Neural cell (in vitro differentiated cells): Measurements from ENCODE around the gene NECTIN2. TPM values are rescaled to one million over a fixed set of nuclear protein-coding genes. Genes with fewer than 3 reads are reported as not detected.
A peak's percentile ranks its signal among the peaks of the same experiment; 100 is the strongest.

Experiments used
- H2AFZ ChIP-seq: fragments of 200-600, 300-800 bp; sonication (generic), shearing (Covaris generic); 2 replicates; pipeline ENCODE4 v1.6.0; 2014; ENCODE audit warnings: low read depth, mild to moderate bottlenecking, antibody characterized with exemption, low read length, moderate library complexity
- H3F3A ChIP-seq: fragments of 200-600 bp; shearing (Covaris generic); 2 replicates; pipeline ENCODE4 v1.6.1; 2016; ENCODE audit warnings: mild to moderate bottlenecking, moderate library complexity, mixed read lengths, antibody characterized with exemption, low read length; ENCODE audit not compliant: insufficient read depth, poor library complexity, severe bottlenecking
- H3K27ac ChIP-seq: fragments of 200-600, 300-800 bp; sonication (generic), shearing (Covaris generic); 2 replicates; pipeline ENCODE4 v1.5.1; 2014; ENCODE audit warnings: mild to moderate bottlenecking, low read length, moderate library complexity
- H3K27me3 ChIP-seq: fragments of 300-800, 200-600 bp; sonication (generic), shearing (Covaris generic); 2 replicates; pipeline ENCODE4 v1.6.0; 2014; ENCODE audit warnings: mild to moderate bottlenecking, low read depth, low read length, moderate library complexity; ENCODE audit not compliant: insufficient read depth
- H3K36me3 ChIP-seq: fragments of 300-800, 200-600 bp; sonication (generic), shearing (Covaris generic); 2 replicates; pipeline ENCODE4 v1.5.1; 2014; ENCODE audit warnings: mild to moderate bottlenecking, antibody characterized with exemption, low read length, moderate library complexity; ENCODE audit not compliant: insufficient read depth
- H3K4me2 ChIP-seq: fragments of 300-800, 200-600 bp; sonication (generic), shearing (Covaris generic); 2 replicates; pipeline ENCODE4 v1.6.0; 2014; ENCODE audit warnings: mild to moderate bottlenecking, low read length
- H3K4me3 ChIP-seq: fragments of 300-800, 200-600 bp; sonication (generic), shearing (Covaris generic); 2 replicates; pipeline ENCODE4 v1.5.1; 2014; ENCODE audit warnings: mild to moderate bottlenecking, low read length, moderate library complexity
- H3K79me2 ChIP-seq: fragments of 200-600 bp; shearing (Covaris generic); replicated peaks from 2 replicates; pipeline ENCODE4 v1.6.0; 2014; ENCODE audit warnings: mild to moderate bottlenecking, low read length, moderate library complexity; ENCODE audit not compliant: insufficient read depth
- H3K9ac ChIP-seq: fragments of 300-800, 200-600 bp; sonication (generic), shearing (Covaris generic); 2 replicates; pipeline ENCODE4 v1.6.1; 2016; ENCODE audit warnings: mild to moderate bottlenecking, low read length, mixed read lengths
- H3K9me2 ChIP-seq: fragments of 200-600 bp; shearing (Covaris generic); 2 replicates; pipeline ENCODE4 v1.6.1; 2016; ENCODE audit warnings: mild to moderate bottlenecking, low read length, mixed read lengths; ENCODE audit not compliant: insufficient read depth
- H3K9me3 ChIP-seq: fragments of 200-600, 300-800 bp; sonication (generic), shearing (Covaris generic); 2 replicates; pipeline ENCODE4 v1.6.1; 2016; ENCODE audit warnings: mild to moderate bottlenecking, mixed run types, low read length, moderate library complexity, mixed read lengths
- H4K20me1 ChIP-seq: fragments of 200-600 bp; shearing (Covaris generic); 2 replicates; pipeline ENCODE4 v1.6.1; 2016; ENCODE audit warnings: mild to moderate bottlenecking, mixed run types; ENCODE audit not compliant: insufficient read depth
- CTCF ChIP-seq: fragments of 450-650 bp; IDR thresholded peaks from 2 replicates; pipeline ENCODE4 v1.5.1; 2014; ENCODE audit warnings: antibody characterized with exemption, mild to moderate bottlenecking, moderate library complexity; ENCODE audit not compliant: poor library complexity, severe bottlenecking
- EP300 ChIP-seq: fragments of 450-650 bp; conservative IDR thresholded peaks from 2 replicates; pipeline ENCODE4 v1.6.1; 2014; ENCODE audit warnings: antibody characterized with exemption, mild to moderate bottlenecking, moderate library complexity; ENCODE audit not compliant: poor library complexity, severe bottlenecking
- EZH2 ChIP-seq: fragments of 200-600, 300-800 bp; shearing (Covaris generic), sonication (generic); IDR thresholded peaks from 2 replicates; pipeline ENCODE4 v1.6.1; 2014; ENCODE audit warnings: antibody characterized with exemption, low read length, borderline replicate concordance, mild to moderate bottlenecking; ENCODE audit not compliant: insufficient read depth, poor library complexity, severe bottlenecking
- MXI1 ChIP-seq: fragments of 450-650 bp; conservative IDR thresholded peaks from 2 replicates; pipeline ENCODE4 v1.6.1; 2014; ENCODE audit warnings: antibody characterized with exemption, mild to moderate bottlenecking; ENCODE audit not compliant: poor library complexity, severe bottlenecking
- POLR2AphosphoS5 ChIP-seq: IDR thresholded peaks from 2 replicates; pipeline ENCODE4 v1.6.1; 2012
- RAD21 ChIP-seq: fragments of 450-650 bp; conservative IDR thresholded peaks from 2 replicates; pipeline ENCODE4 v1.6.1; 2014; ENCODE audit warnings: antibody characterized with exemption, mild to moderate bottlenecking, moderate library complexity
- SMC3 ChIP-seq: fragments of 450-650 bp; conservative IDR thresholded peaks from 2 replicates; pipeline ENCODE4 v1.6.1; 2014; ENCODE audit warnings: antibody characterized with exemption, mild to moderate bottlenecking, moderate library complexity; ENCODE audit not compliant: poor library complexity
- TAF1 ChIP-seq: IDR thresholded peaks from 2 replicates; pipeline ENCODE4 v1.6.1; 2012; ENCODE audit warnings: low read depth
- polyA plus RNA-seq: library from polyadenylated mRNA; depleted of rRNA; stranded (reverse); fragments of >200 nt; gene quantifications from 2 replicates; pipeline ENCODE4 v1.2.3, GENCODE V29; 2014
- TF ChIP-seq, protein P1 (sequence below): IDR thresholded peaks from 2 replicates; pipeline ENCODE4 v1.6.1; 2012; ENCODE audit warnings: borderline replicate concordance

The NECTIN2 gene
- polyA plus RNA-seq, 1 donor from 2014 or later: 33.2 TPM

DNA sequence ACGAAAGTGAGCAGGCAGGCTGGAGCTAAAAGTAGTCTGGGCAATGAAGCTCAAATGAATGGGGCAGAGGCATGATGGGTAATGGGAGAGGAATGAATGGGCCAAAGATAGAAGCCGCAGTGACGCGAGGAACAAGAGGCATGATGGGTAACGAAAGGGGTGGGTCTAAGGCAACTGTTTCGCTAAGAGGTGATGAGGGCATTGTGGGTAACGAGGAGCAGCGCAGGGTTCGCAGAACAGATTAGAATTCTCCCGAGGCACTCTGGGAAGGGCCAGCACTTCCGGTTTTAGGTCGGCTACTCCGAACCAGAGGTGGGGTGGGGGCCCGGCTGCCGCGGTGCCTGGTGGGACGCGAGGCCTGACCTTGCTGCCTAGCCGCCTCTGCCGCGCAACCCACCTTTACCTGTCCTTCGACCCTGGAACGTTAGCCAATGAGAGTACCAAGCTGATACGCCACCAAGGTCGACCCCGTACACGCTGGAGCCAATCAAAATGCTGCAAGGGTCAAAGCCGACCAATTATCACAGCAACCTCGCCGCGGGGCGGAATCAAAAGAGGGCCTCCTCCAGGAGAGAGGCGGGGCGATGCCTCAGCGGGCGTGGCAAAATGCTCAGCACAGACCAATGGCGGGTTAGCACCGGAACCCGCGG, 44.4 kb downstream of the NECTIN2 start:
- peak overlapping the region; percentile 78 for H2AFZ ChIP-seq
- no peaks in the 10 kb centered on the region for H3F3A ChIP-seq
- no peaks in the 10 kb centered on the region for H3K36me3 ChIP-seq
- peaks cover 13% of the 10 kb centered on the region for H3K79me2 ChIP-seq
- TF ChIP-seq POLR2AphosphoS5: peak; percentile 96
- TF ChIP-seq, protein P1, sequence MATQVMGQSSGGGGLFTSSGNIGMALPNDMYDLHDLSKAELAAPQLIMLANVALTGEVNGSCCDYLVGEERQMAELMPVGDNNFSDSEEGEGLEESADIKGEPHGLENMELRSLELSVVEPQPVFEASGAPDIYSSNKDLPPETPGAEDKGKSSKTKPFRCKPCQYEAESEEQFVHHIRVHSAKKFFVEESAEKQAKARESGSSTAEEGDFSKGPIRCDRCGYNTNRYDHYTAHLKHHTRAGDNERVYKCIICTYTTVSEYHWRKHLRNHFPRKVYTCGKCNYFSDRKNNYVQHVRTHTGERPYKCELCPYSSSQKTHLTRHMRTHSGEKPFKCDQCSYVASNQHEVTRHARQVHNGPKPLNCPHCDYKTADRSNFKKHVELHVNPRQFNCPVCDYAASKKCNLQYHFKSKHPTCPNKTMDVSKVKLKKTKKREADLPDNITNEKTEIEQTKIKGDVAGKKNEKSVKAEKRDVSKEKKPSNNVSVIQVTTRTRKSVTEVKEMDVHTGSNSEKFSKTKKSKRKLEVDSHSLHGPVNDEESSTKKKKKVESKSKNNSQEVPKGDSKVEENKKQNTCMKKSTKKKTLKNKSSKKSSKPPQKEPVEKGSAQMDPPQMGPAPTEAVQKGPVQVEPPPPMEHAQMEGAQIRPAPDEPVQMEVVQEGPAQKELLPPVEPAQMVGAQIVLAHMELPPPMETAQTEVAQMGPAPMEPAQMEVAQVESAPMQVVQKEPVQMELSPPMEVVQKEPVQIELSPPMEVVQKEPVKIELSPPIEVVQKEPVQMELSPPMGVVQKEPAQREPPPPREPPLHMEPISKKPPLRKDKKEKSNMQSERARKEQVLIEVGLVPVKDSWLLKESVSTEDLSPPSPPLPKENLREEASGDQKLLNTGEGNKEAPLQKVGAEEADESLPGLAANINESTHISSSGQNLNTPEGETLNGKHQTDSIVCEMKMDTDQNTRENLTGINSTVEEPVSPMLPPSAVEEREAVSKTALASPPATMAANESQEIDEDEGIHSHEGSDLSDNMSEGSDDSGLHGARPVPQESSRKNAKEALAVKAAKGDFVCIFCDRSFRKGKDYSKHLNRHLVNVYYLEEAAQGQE: peak; percentile 93
- TF ChIP-seq RAD21: no peak
- TF ChIP-seq SMC3: no peak
- no peak for TF ChIP-seq CTCF
- TF ChIP-seq TAF1: peak; percentile 98
- peak; percentile 41 for TF ChIP-seq MXI1
- TF ChIP-seq EP300: peak; percentile 81
- no peak for TF ChIP-seq EZH2
- H3K27me3 ChIP-seq: no peaks in the 10 kb centered on the region
- H4K20me1 ChIP-seq: no peaks in the 10 kb centered on the region
- H3K9me2 ChIP-seq: no peaks in the 10 kb centered on the region
- H3K4me2 ChIP-seq: peak overlapping the region; percentile 87
- H3K27ac ChIP-seq: peak overlapping the region; percentile 94
- peak overlapping the region; percentile 72 for H3K9ac ChIP-seq
- H3K9me3 ChIP-seq: no peaks in the 10 kb centered on the region
- H3K4me3 ChIP-seq: peak overlapping the region; percentile 62

DNA sequence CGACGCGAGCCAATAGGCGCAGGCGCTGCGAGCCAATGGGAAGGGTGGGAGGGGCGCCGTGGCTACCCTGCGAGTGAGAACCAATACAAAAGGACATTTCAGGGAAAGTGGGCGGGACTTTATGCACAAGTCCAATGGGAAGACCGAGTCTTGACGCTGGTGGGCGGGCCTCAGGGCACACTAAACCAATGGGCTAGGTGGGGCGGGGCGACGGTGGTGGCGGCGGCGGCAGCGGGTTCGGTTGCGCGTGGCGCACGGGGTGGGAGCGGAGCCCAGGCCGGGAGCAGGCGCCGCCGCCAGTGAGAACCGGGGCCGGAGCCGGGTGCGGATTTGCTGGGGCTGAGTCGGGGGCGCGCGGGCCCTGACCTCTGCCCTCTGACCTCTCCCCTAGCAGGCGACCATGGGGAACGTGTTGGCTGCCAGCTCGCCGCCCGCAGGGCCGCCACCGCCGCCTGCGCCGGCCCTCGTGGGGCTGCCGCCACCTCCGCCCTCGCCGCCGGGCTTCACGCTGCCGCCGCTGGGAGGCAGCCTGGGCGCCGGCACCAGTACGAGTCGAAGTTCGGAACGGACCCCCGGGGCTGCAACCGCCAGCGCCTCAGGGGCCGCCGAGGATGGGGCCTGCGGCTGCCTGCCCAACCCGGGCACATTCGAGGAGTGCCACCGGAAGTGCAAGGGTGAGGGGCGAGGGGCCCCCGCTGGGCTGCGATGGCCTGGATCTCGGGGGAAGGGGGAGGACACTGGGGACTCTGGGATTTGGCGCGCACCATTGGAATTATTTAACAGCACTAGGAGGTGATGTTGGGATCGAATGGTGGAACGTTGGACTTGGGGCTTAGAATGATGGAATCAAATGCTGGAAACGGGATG, 45.2 kb downstream of the NECTIN2 start, which contains the start of gene TOMM40:
Gene TOMM40, plus strand, starts transcription at position 239 of the 867 bp plus-strand sequence. Its CDS starts 162 bp downstream, at position 401.
- H3K36me3 ChIP-seq: no peaks in the 10 kb centered on the region
- H3K79me2 ChIP-seq: peaks cover 13% of the 10 kb centered on the region
- peak within 1 kb of the TSS; percentile 78 for H2AFZ ChIP-seq
- no peaks in the 10 kb centered on the region for H3F3A ChIP-seq
- H3K4me3 ChIP-seq: peak within 1 kb of the TSS; percentile 80
- no peaks in the 10 kb centered on the region for H3K27me3 ChIP-seq
- H3K4me2 ChIP-seq: peak within 1 kb of the TSS; percentile 97
- H3K9ac ChIP-seq: peak within 1 kb of the TSS; percentile 72
- no peaks in the 10 kb centered on the region for H4K20me1 ChIP-seq
- no peaks in the 10 kb centered on the region for H3K9me3 ChIP-seq
- TF ChIP-seq EZH2: no peak
- peak; percentile 48 for TF ChIP-seq CTCF
- peak; percentile 36 for TF ChIP-seq RAD21
- no peak for TF ChIP-seq EP300
- peak; percentile 98 for TF ChIP-seq MXI1
- TF ChIP-seq, protein P1: no peak
- no peak for TF ChIP-seq TAF1
- TF ChIP-seq POLR2AphosphoS5: peak; percentile 68
- peak; percentile 38 for TF ChIP-seq SMC3
- H3K27ac ChIP-seq: peak within 1 kb of the TSS; percentile 94
- H3K9me2 ChIP-seq: no peaks in the 10 kb centered on the region
